ENCODE measurements around the gene TSEN2. TPM values are rescaled to one million over a fixed set of nuclear protein-coding genes. Genes with fewer than 3 reads are reported as not detected.

Gene TSEN2
- total and polyA plus RNA-seq, 2 of the 13 experiments (the other 11 are each of a cell fraction or from before 2014, with no cell fraction given): 11.0 to 17.3 TPM

DNA sequence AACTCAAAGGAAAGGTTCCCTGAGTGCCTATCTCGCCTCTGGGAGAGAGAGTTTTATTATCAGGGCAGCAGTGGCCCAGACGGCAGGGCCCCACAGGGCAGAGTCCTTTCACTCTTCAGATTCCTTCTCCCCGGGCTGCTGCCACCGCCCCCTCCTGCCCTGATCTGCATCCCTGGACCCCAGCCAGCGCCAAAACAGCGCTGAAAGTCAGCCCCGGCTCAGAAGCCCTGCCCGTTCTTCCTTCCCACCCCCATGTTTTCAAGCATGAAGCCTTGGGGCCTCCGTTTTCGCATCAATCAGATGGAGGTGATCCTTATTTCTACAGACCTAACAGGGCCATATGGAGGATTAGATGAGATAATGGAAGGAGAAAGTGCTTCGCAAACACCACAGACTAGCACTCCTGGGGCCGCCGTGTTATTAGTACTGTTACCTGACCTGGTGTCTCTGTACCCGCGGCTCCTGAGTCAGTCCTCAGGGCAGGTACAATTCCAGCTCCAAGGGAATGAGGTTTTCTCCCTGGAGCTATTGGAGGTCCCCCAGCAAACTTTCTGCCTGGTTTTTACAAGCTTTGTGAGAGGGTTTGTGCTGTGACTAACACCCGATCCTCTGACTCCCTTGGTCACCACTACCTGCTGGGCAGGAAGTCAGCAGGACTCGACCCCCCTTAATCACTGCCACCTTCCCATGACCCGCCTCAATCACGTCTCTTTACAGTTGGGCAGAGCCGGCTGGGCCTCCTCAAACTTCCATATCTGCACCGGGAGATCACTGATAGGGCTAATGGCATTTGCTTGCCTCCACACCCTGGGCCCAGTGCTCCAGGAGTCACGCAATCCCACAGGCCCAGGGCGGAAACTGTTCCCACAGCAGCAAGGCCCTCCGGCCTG is 39.5 kb upstream of the TSEN2 start (continued):
- TF ChIP-seq SALL1 (CRISPR knock-in tag; IDR thresholded peaks at IDR 0.05) (peak; percentile 80), SSRP1 (CRISPR knock-in tag; IDR thresholded peaks at IDR 0.05) (no peak), MTF2 (CRISPR knock-in tag; IDR thresholded peaks at IDR 0.05; ENCODE audit: borderline replicate concordance) (no peak), TBX2 (CRISPR knock-in tag; IDR thresholded peaks at IDR 0.05; ENCODE audit: borderline replicate concordance) (peak; percentile 17; the same call in 1 of the 2 replicates), PRPF4 (IDR thresholded peaks at IDR 0.05; ENCODE audit: low read depth, low read length, poor library complexity, severe bottlenecking) (no peak), SIX1 (CRISPR knock-in tag; IDR thresholded peaks at IDR 0.05; ENCODE audit: borderline replicate concordance) (0 out of 2 replicates have a peak, but pooled peaks have one; percentile 7), TAF1 (CRISPR knock-in tag; IDR thresholded peaks at IDR 0.05) (peak; percentile 41; the same call in 1 of the 2 replicates), HMG20B (CRISPR knock-in tag; conservative IDR thresholded peaks at IDR 0.05) (peak; percentile 51; the same call in 1 of the 2 replicates), KDM5A (IDR thresholded peaks at IDR 0.05; ENCODE audit: borderline replicate concordance, low read length) (no peak), ZNF160 (CRISPR knock-in tag; IDR thresholded peaks at IDR 0.05) (no peak), ZIK1 (CRISPR knock-in tag; IDR thresholded peaks at IDR 0.05; ENCODE audit: borderline replicate concordance, low read depth) (0 out of 2 replicates have a peak, but pooled peaks have one; percentile 47), ZNF383 (CRISPR knock-in tag; IDR thresholded peaks at IDR 0.05; ENCODE audit: borderline replicate concordance) (no peak), U2AF2 (IDR thresholded peaks at IDR 0.05; ENCODE audit: low read depth, low read length) (no peak), ATRX (CRISPR knock-in tag; IDR thresholded peaks at IDR 0.05; ENCODE audit: borderline replicate concordance) (no peak), TCF12 (IDR thresholded peaks at IDR 0.05) (no peak), TCF12 (CRISPR knock-in tag; IDR thresholded peaks at IDR 0.05) (0 out of 2 replicates have a peak, but pooled peaks have one; percentile 42), AHR (CRISPR knock-in tag; IDR thresholded peaks at IDR 0.05) (no peak)
- TF ChIP-seq, protein P1, sequence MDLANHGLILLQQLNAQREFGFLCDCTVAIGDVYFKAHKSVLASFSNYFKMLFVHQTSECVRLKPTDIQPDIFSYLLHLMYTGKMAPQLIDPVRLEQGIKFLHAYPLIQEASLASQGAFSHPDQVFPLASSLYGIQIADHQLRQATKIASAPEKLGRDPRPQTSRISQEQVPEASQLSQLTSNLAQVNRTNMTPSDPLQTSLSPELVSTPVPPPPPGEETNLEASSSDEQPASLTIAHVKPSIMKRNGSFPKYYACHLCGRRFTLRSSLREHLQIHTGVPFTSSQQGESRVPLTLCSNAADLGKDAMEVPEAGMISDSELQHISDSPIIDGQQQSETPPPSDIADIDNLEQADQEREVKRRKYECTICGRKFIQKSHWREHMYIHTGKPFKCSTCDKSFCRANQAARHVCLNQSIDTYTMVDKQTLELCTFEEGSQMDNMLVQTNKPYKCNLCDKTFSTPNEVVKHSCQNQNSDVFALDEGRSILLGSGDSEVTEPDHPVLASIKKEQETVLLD (CRISPR knock-in tag; IDR thresholded peaks at IDR 0.05; ENCODE audit: low read depth): no peak
- TF ChIP-seq, protein P2, sequence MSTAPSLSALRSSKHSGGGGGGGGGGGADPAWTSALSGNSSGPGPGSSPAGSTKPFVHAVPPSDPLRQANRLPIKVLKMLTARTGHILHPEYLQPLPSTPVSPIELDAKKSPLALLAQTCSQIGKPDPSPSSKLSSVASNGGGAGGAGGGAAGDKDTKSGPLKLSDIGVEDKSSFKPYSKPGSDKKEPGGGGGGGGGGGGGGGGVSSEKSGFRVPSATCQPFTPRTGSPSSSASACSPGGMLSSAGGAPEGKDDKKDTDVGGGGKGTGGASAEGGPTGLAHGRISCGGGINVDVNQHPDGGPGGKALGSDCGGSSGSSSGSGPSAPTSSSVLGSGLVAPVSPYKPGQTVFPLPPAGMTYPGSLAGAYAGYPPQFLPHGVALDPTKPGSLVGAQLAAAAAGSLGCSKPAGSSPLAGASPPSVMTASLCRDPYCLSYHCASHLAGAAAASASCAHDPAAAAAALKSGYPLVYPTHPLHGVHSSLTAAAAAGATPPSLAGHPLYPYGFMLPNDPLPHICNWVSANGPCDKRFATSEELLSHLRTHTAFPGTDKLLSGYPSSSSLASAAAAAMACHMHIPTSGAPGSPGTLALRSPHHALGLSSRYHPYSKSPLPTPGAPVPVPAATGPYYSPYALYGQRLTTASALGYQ (CRISPR knock-in tag; IDR thresholded peaks at IDR 0.05): peak; percentile 30; the same call in 1 of the 2 replicates
- TF ChIP-seq, protein P3, sequence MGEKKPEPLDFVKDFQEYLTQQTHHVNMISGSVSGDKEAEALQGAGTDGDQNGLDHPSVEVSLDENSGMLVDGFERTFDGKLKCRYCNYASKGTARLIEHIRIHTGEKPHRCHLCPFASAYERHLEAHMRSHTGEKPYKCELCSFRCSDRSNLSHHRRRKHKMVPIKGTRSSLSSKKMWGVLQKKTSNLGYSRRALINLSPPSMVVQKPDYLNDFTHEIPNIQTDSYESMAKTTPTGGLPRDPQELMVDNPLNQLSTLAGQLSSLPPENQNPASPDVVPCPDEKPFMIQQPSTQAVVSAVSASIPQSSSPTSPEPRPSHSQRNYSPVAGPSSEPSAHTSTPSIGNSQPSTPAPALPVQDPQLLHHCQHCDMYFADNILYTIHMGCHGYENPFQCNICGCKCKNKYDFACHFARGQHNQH (CRISPR knock-in tag; IDR thresholded peaks at IDR 0.05): peak; percentile 41
- TF ChIP-seq, protein P4, sequence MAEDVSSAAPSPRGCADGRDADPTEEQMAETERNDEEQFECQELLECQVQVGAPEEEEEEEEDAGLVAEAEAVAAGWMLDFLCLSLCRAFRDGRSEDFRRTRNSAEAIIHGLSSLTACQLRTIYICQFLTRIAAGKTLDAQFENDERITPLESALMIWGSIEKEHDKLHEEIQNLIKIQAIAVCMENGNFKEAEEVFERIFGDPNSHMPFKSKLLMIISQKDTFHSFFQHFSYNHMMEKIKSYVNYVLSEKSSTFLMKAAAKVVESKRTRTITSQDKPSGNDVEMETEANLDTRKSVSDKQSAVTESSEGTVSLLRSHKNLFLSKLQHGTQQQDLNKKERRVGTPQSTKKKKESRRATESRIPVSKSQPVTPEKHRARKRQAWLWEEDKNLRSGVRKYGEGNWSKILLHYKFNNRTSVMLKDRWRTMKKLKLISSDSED (CRISPR knock-in tag; IDR thresholded peaks at IDR 0.05): no peak
- TF ChIP-seq, protein P5, sequence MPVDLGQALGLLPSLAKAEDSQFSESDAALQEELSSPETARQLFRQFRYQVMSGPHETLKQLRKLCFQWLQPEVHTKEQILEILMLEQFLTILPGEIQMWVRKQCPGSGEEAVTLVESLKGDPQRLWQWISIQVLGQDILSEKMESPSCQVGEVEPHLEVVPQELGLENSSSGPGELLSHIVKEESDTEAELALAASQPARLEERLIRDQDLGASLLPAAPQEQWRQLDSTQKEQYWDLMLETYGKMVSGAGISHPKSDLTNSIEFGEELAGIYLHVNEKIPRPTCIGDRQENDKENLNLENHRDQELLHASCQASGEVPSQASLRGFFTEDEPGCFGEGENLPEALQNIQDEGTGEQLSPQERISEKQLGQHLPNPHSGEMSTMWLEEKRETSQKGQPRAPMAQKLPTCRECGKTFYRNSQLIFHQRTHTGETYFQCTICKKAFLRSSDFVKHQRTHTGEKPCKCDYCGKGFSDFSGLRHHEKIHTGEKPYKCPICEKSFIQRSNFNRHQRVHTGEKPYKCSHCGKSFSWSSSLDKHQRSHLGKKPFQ (CRISPR knock-in tag; IDR thresholded peaks at IDR 0.05; ENCODE audit: insufficient replicate concordance): no peak
